ENCODE measurements around the gene CDYL.

DNA sequence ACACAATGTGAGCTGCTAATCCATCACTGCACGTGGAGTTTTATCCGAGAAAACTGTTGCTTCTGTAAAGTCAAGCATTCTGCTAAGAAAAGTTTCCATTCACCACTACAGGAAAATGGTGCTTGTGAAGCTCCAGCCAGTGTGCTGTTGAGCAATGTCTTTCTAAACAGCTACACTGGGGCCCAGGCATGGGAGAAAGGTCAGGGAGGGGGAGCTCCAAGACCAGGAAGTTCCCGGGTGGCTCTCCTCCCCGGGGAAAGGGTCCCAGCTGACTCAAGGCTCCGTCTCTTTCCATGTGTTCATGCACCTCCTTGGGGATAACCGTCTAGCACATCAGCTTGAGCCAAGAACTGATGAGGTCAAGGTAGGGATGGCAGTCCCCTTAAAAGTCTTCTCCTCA is 207.1 kb downstream of the CDYL start:
- TF ChIP-seq FOXM1 (IDR thresholded peaks at IDR 0.05; ENCODE audit: borderline replicate concordance, low read depth) (no peak), YY1 (IDR thresholded peaks at IDR 0.05; ENCODE audit: low read depth) (no peak), CREB1 (IDR thresholded peaks at IDR 0.05; ENCODE audit: low read depth) (no peak), EGR1 (IDR thresholded peaks at IDR 0.05) (no peak), RAD21 (IDR thresholded peaks at IDR 0.05; ENCODE audit: low read depth) (no peak)

Data from Ishikawa (cell line).